Muscle of leg (tissue), 11 donors: ENCODE measurements around the gene DCX. TPM values are rescaled to one million over a fixed set of nuclear protein-coding genes. Genes with fewer than 3 reads are reported as not detected.

ENCODE experiments used
- DNase-seq: peaks from one replicate; pipeline ENCODE4 v3.0.0; 2013
- H3K27ac ChIP-seq: one replicate; pipeline ENCODE4 v1.5.1; 2013; ENCODE audit warnings: mild to moderate bottlenecking, low read length, control low read depth
- H3K27me3 ChIP-seq: one replicate; pipeline ENCODE4 v1.6.1; 2013; ENCODE audit warnings: low read length; ENCODE audit not compliant: control insufficient read depth, insufficient read depth
- H3K36me3 ChIP-seq: one replicate; pipeline ENCODE4 v1.6.1; 2013; ENCODE audit warnings: low read length; ENCODE audit not compliant: control insufficient read depth, insufficient read depth
- H3K4me1 ChIP-seq: one replicate; pipeline ENCODE4 v1.6.1; 2013; ENCODE audit warnings: low read length; ENCODE audit not compliant: control insufficient read depth, insufficient read depth
- H3K4me3 ChIP-seq: one replicate; pipeline ENCODE4 v1.5.1; 2013; ENCODE audit warnings: low read length, control low read depth
- H3K9me3 ChIP-seq: replicated peaks from 2 replicates; pipeline ENCODE4 v1.6.1; 2013; ENCODE audit warnings: low read depth, low read length; ENCODE audit not compliant: control insufficient read depth
- WGBS: methylation state at CpG from one replicate; pipeline ENCODE4 v1.1.5; 2013; ENCODE audit warnings: missing lambda C conversion rate; ENCODE audit not compliant: insufficient coverage; 5-methylcytosine and 5-hydroxymethylcytosine counted together
- polyA plus RNA-seq, 8 donors: library from polyadenylated mRNA; unstranded; fragments of 120-200 nt; gene quantifications; one replicate each; pipeline versions ENCODE4 v1.2.1 to v1.2.3, GENCODE V29; 2013; ENCODE audit warnings: inconsistent platforms in 1 of 8, low replicate concordance in 1 of 8; ENCODE audit not compliant: insufficient read length in 8 of 8, insufficient read depth in 1 of 8
- total RNA-seq: library from RNA; stranded (reverse); fragments of 120-200 nt; gene quantifications from one replicate; pipeline ENCODE4 v1.2.4, GENCODE V29; 2013

DCX gene
- total and polyA plus RNA-seq, 9 donors: 8.2 to 36.7 (median 24.6) TPM

DNA sequence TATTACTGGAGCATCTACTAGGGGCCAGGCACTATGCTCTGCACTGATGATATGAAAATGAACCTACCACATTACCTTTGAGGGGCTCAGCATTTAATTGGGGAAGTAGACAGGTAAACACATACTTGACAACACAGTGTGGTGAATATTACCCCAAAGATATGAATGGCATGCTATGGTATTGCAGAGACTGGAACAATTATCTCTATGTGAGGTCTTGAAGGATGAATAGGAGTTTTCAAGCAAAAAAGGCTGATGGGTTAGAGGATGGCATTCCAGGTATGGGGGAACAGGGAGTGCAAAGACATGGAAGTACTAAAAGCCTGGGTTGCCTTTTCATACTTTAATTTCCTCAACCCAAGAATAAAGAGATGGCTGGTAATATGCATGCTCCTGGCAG lies 82.6 kb downstream of the DCX start:
- Histone ChIP-seq H3K4me3 (no peak overlapping the region), H3K4me1 (no peaks in the 10 kb centered on the region), H3K36me3 (no peaks in the 10 kb centered on the region), H3K27ac (no peak overlapping the region), H3K9me3 (no peaks in the 10 kb centered on the region), H3K27me3 (peaks cover 2% of the 10 kb centered on the region)
- DNase-seq: no peak

DNA sequence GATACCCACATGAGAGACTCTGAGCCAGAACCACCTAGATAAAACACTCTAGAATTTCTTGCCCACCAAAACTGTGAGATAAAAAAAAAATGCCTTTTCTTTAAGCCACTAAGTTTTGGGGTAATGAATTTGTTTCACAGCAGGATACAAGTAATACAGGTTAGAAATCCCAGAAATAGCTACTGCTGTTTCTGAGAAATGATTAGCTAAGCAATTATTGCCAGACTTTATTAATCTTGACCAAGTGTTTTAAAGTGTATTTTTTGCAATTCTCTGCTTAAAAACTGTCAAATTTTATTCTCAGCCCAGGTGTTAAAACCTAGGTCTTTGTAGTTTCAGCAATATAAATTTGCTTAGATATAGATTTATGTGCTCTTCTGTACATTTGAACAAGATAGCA lies 83.1 kb downstream of the DCX start:
- H3K9me3 ChIP-seq: no peaks in the 10 kb centered on the region
- no peaks in the 10 kb centered on the region for H3K36me3 ChIP-seq
- no peak overlapping the region for H3K27ac ChIP-seq
- H3K4me1 ChIP-seq: no peaks in the 10 kb centered on the region
- peaks cover 2% of the 10 kb centered on the region for H3K27me3 ChIP-seq
- no peak overlapping the region for H3K4me3 ChIP-seq
- DNase-seq: no peak

DNA sequence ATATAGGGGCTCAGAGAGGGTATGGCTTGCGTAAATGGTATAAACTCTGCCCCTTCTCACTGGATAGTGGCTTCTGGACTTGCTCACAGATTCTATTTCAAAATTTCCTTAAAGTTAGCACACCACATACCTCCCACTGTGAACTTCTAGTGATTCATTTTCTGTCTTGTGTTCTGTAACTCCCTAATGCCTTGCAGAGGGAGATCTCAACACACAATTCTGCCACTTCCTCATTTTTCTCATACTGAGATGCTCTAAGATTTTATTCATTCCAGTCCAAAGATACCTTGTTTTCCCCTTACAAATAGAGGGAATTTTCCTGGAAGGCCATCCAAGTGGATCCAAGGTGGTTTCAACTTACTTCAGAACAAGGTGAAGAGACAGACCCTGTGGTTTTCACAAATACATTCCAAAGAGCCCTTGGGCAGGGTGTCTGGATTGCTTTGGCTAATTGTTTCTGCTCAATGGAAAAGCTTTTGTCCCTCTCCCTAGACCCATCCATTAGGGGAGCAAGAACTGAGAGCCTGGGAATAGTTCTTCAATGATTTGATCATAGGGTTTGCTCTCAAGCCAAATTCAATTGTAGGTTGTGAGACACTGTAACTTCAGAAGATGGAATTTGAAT lies 89.6 kb downstream of the DCX start:
- no peak overlapping the region for H3K27ac ChIP-seq
- peak; percentile 19 for DNase-seq
- H3K9me3 ChIP-seq: no peaks in the 10 kb centered on the region
- H3K4me1 ChIP-seq: no peaks in the 10 kb centered on the region
- WGBS: no CpG with 5 or more reads among the region's 1 CpG
- H3K4me3 ChIP-seq: no peak overlapping the region
- peaks cover 5% of the 10 kb centered on the region for H3K27me3 ChIP-seq
- no peaks in the 10 kb centered on the region for H3K36me3 ChIP-seq

DNA sequence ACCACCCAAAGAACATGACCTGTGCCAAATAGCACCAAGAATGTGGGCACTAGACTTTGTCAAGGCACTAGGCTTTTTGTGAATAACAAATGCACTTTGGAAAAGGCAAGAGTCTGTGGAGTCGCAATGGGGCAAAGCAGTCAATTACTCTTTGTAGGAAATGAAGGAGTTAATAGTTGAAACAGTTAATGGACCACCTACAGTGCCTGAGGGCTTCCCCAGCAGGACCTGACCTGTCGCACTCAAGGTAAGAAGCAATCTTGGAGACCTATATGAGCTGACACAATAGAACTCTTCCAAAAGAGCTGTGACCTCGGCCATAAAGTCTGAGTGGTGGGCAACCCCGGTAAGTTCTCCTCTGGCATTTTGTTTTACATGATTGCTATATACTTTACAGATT lies 92.5 kb downstream of the DCX start:
- no peaks in the 10 kb centered on the region for H3K4me1 ChIP-seq
- no peaks in the 10 kb centered on the region for H3K9me3 ChIP-seq
- H3K27ac ChIP-seq: no peak overlapping the region
- no peaks in the 10 kb centered on the region for H3K36me3 ChIP-seq
- H3K27me3 ChIP-seq: peaks cover 5% of the 10 kb centered on the region
- WGBS: 81% methylated on average over 2 of the region's 4 CpGs
- DNase-seq: no peak
- H3K4me3 ChIP-seq: no peak overlapping the region

DNA sequence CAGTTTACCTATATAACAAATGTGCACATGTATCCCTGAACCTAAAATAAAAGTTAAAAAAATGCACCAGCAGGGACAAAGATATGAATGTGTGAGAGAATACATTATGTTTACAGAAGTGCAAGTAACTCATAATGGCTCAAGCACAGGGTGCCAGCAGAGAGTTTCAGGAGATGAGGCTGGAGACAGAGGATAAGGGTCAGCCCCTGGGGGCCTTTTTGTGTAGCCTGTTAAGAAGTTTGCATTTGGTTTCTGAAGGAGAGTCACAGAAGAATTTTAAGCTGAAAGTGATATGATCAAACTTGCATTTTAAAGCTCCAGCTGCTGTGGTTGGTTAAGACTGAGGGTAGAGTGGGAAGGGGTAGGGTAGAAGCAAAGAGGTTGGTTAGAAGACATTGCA lies 93.1 kb downstream of the DCX start:
- no peaks in the 10 kb centered on the region for H3K9me3 ChIP-seq
- no peak overlapping the region for H3K27ac ChIP-seq
- H3K4me1 ChIP-seq: no peaks in the 10 kb centered on the region
- no peaks in the 10 kb centered on the region for H3K36me3 ChIP-seq
- no peak overlapping the region for H3K4me3 ChIP-seq
- no peak for DNase-seq
- H3K27me3 ChIP-seq: peaks cover 5% of the 10 kb centered on the region

DNA sequence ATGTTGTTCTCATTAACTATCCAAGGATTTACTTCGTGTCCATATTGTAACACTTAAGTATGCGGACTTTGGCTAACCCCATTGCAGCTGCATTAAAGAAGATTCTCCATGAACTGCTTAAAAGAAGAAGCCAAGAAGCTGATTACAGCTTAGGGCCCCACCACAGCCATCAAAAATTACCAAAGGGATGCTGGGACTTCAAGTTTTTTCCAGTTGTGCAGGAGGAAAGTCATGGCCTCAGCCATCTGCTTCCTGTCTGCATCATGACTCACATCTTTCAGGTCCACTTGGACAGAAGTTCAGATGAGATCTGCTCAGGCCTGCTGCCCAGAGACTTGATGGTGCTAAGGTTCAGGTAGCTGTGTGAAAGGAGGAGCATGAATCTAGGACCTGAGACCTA lies 102.9 kb downstream of the DCX start:
- peaks cover 8% of the 10 kb centered on the region for H3K27me3 ChIP-seq
- no peaks in the 10 kb centered on the region for H3K36me3 ChIP-seq
- no peak overlapping the region for H3K4me3 ChIP-seq
- H3K9me3 ChIP-seq: no peaks in the 10 kb centered on the region
- 50% methylated on average over 1 of the region's 2 CpGs for WGBS
- DNase-seq: peak; percentile 97
- H3K27ac ChIP-seq: peak overlapping the region; percentile 79
- H3K4me1 ChIP-seq: peaks cover 3% of the 10 kb centered on the region

DNA sequence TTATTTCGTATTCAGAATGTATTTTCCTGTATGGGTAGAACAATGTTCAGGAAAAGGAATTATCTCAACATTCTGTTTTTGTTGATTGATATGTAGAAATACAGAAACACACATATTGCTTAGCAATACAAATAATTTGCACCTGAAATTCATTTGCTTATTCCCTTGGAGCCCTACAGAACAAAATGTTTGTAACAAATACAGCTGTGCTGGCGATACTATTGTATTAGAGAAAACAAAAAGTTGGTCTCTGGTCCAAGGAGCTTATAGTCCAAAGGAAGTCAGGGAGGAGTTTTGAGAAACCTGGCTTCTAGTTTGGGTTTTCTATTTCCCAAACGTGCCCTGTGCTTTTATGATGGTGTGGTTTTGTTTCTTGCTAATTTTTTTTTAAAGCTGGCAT lies 104.0 kb downstream of the DCX start:
- H3K27ac ChIP-seq: peak overlapping the region; percentile 83
- no peaks in the 10 kb centered on the region for H3K9me3 ChIP-seq
- H3K36me3 ChIP-seq: no peaks in the 10 kb centered on the region
- no peak overlapping the region for H3K4me3 ChIP-seq
- WGBS: no CpG with 5 or more reads among the region's 3 CpGs
- peak; percentile 94 for DNase-seq
- H3K27me3 ChIP-seq: peaks cover 8% of the 10 kb centered on the region
- peaks cover 3% of the 10 kb centered on the region for H3K4me1 ChIP-seq

DNA sequence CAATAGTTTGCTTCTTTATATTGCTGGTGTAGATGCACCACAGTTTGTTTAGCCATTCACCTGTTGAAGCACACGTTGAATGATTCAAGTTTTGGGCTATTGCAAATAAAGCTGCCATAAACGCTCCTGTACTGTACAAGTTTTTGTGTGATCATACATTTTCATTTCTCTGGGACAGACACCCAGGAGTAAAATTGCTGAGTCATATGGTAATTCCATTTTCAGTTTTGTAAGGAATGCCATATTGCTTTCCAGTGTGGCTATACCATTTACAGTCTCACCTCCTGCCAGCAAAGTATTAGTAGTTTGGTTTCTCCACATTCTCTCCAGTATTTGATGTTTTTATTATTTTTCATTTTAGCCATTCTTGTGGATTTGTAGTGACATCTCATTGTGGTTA lies 109.7 kb downstream of the DCX start:
- no CpG with 5 or more reads among the region's 2 CpGs for WGBS
- no peaks in the 10 kb centered on the region for H3K4me1 ChIP-seq
- H3K4me3 ChIP-seq: no peak overlapping the region
- H3K9me3 ChIP-seq: no peaks in the 10 kb centered on the region
- DNase-seq: no peak
- H3K36me3 ChIP-seq: no peaks in the 10 kb centered on the region
- no peak overlapping the region for H3K27ac ChIP-seq
- H3K27me3 ChIP-seq: peaks cover 14% of the 10 kb centered on the region

DNA sequence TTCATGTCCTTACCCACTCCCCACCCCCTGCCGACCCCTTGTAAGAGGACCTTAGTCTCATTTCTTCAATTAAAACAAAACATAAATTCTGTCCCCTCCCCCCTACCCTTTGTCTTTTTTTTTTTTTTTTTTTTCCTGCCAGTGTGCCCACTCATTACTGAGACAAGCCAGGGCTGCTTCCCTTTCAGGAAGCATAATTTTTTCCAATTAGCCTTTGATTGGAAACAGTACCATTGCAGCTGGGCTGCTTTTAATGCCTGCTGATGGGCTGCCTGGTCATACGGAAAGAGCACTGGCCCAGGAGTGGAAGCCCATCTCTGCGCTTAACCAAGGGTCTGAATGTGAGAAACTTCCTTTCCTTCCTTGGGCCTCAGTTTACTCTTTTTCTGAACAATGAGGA lies 123.2 kb downstream of the DCX start:
- 46% methylated on average over 2 of the region's 3 CpGs for WGBS
- Histone ChIP-seq H3K4me3 (no peak overlapping the region), H3K27me3 (peaks cover 24% of the 10 kb centered on the region), H3K4me1 (peaks cover 12% of the 10 kb centered on the region), H3K36me3 (no peaks in the 10 kb centered on the region), H3K27ac (no peak overlapping the region), H3K9me3 (no peaks in the 10 kb centered on the region)
- DNase-seq: no peak

DNA sequence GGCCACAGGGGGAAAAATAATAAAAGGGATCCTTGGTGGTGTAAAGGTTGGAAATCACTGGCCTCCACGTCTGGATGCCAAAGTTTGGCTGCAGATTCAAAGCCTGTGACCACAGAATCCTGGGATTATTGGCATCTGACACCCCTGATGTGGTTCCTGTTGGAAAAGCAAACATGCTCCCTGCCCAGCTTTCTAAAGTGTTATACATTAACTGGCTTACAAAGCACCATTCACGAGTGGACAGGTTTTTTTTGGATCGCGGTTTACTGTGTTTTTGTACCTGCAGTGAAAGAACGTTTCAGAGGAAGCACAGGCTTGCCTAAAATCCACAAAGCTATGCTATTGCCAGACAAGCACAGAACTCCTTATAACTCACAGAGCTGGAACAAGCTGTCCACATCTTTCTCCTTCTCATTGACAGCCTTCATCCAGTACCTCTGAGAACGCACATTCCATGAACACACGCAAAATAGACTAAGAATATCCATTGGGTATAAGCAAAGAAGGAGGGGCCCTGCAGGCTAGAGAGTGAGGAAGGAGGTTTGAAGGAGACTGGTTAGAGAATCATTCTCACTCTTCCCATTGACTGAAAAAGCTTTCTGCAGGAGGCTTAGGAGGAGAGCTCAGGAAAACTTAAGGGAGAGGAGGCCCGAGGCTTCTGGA lies 127.2 kb downstream of the DCX start:
- Histone ChIP-seq H3K27ac (peak overlapping the region; percentile 63), H3K36me3 (no peaks in the 10 kb centered on the region), H3K4me1 (peaks cover 14% of the 10 kb centered on the region), H3K9me3 (no peaks in the 10 kb centered on the region), H3K4me3 (no peak overlapping the region), H3K27me3 (peaks cover 25% of the 10 kb centered on the region)
- WGBS: 32% methylated on average over 5 of the region's 8 CpGs
- no peak for DNase-seq

DNA sequence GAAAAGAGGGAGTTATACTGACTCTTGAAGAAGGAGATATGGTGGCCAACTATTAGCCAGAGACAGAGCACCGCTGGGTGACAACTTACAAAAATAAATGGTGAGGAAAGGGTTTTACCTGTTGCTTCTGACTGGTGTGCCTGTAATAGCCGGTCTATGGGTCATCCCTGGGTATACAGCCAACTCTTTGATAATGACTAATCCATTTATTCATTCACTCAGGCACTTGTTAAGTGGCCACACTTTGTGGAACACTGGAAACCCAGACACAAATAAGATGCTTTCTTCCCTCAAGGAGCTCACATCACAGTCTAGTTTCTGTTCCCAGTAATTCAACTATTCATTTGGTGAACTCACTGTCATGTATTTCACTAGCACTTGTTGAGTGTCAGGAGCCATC lies 128.5 kb downstream of the DCX start:
- peak overlapping the region; percentile 29 for H3K27ac ChIP-seq
- no peak for DNase-seq
- 70% methylated on average over 2 of the region's 2 CpGs for WGBS
- no peak overlapping the region for H3K4me3 ChIP-seq
- H3K4me1 ChIP-seq: peaks cover 14% of the 10 kb centered on the region
- no peaks in the 10 kb centered on the region for H3K9me3 ChIP-seq
- H3K27me3 ChIP-seq: peaks cover 26% of the 10 kb centered on the region
- H3K36me3 ChIP-seq: no peaks in the 10 kb centered on the region
